H9 (cell line): ENCODE measurements around the gene TOMT. TPM values are rescaled to one million over a fixed set of nuclear protein-coding genes. Genes with fewer than 3 reads are reported as not detected.
A peak's percentile ranks its signal among the peaks of the same experiment; 100 is the strongest.

Experiments used
- DNase-seq: peaks from one replicate; pipeline ENCODE4 v3.0.0-alpha.2; 2017
- H2AFZ ChIP-seq: one replicate; pipeline ENCODE4 v1.6.1; 2013; ENCODE audit warnings: mild to moderate bottlenecking, low read length, control low read depth, moderate library complexity
- H2AK5ac ChIP-seq: 2 replicates; pipeline ENCODE4 v1.6.1; 2013; ENCODE audit warnings: low read length, control low read depth, mixed read lengths; ENCODE audit not compliant: insufficient read length
- H2BK120ac ChIP-seq: one replicate; pipeline ENCODE4 v1.6.1; 2013; ENCODE audit warnings: low read depth, mild to moderate bottlenecking, low read length, control low read depth, inconsistent platforms; ENCODE audit not compliant: poor library complexity, severe bottlenecking
- H2BK12ac ChIP-seq: 2 replicates; pipeline ENCODE4 v1.6.1; 2013; ENCODE audit warnings: low read length, control low read depth, mixed read lengths, low read depth; ENCODE audit not compliant: insufficient read length
- H2BK15ac ChIP-seq: 2 replicates; pipeline ENCODE4 v1.6.1; 2013; ENCODE audit warnings: low read depth, low read length, control low read depth
- H2BK20ac ChIP-seq: one replicate; pipeline ENCODE4 v1.6.1; 2013; ENCODE audit warnings: low read depth, mild to moderate bottlenecking, low read length, control low read depth, inconsistent platforms; ENCODE audit not compliant: poor library complexity, severe bottlenecking
- H2BK5ac ChIP-seq: 2 replicates; pipeline ENCODE4 v1.6.1; 2013; ENCODE audit warnings: low read length, control low read depth, mixed read lengths; ENCODE audit not compliant: insufficient read length
- H3K14ac ChIP-seq: 2 replicates; pipeline ENCODE4 v1.6.1; 2013; ENCODE audit warnings: low read length, control low read depth; ENCODE audit not compliant: insufficient read depth
- H3K18ac ChIP-seq: 2 replicates; pipeline ENCODE4 v1.6.1; 2013; ENCODE audit warnings: low read depth, mild to moderate bottlenecking, mixed read lengths, low read length, control low read depth; ENCODE audit not compliant: insufficient read length
- H3K23ac ChIP-seq: 2 replicates; pipeline ENCODE4 v1.6.1; 2013; ENCODE audit warnings: low read length, control low read depth, mixed read lengths, low read depth; ENCODE audit not compliant: insufficient read length
- H3K23me2 ChIP-seq: 2 replicates; pipeline ENCODE4 v1.6.1; 2013; ENCODE audit warnings: low read depth, mild to moderate bottlenecking, mixed read lengths, low read length, control low read depth; ENCODE audit not compliant: insufficient read length, poor library complexity, severe bottlenecking
- H3K27ac ChIP-seq: 2 replicates; pipeline ENCODE4 v1.5.1; 2013; ENCODE audit warnings: low read length, control low read depth, mixed read lengths, low read depth; ENCODE audit not compliant: insufficient read length
- H3K27me3 ChIP-seq: 2 replicates; pipeline ENCODE4 v1.6.1; 2013; ENCODE audit warnings: low read length, control low read depth, inconsistent platforms; ENCODE audit not compliant: insufficient read depth
- H3K4ac ChIP-seq: 2 replicates; pipeline ENCODE4 v1.6.1; 2013; ENCODE audit warnings: low read depth, mild to moderate bottlenecking, control low read depth, inconsistent platforms, low read length, moderate library complexity
- H3K4me1 ChIP-seq: 2 replicates; pipeline ENCODE4 v1.6.1; 2013; ENCODE audit warnings: low read length, control low read depth, inconsistent platforms; ENCODE audit not compliant: insufficient read depth
- H3K4me2 ChIP-seq: 2 replicates; pipeline ENCODE4 v1.6.1; 2013; ENCODE audit warnings: low read length, control low read depth, mixed read lengths; ENCODE audit not compliant: insufficient read length, insufficient read depth
- H3K56ac ChIP-seq: 2 replicates; pipeline ENCODE4 v1.6.1; 2013; ENCODE audit warnings: low read depth, mild to moderate bottlenecking, mixed read lengths, low read length, control low read depth; ENCODE audit not compliant: insufficient read length
- H3K79me1 ChIP-seq: 2 replicates; pipeline ENCODE4 v1.6.1; 2013; ENCODE audit warnings: low read depth, mild to moderate bottlenecking, moderate library complexity, low read length, control low read depth, inconsistent platforms; ENCODE audit not compliant: insufficient read depth, poor library complexity, severe bottlenecking
- H3K79me2 ChIP-seq: 2 replicates; pipeline ENCODE4 v1.6.1; 2013; ENCODE audit warnings: low read length, control low read depth, inconsistent platforms; ENCODE audit not compliant: insufficient read depth
- H3K9ac ChIP-seq: 2 replicates; pipeline ENCODE4 v1.6.1; 2013; ENCODE audit warnings: low read length, control low read depth, mixed read lengths; ENCODE audit not compliant: insufficient read length; ENCODE audit errors: extremely low read depth
- H3K9me3 ChIP-seq: one replicate; pipeline ENCODE4 v1.6.1; 2013; ENCODE audit warnings: low read depth, low read length, inconsistent platforms; ENCODE audit not compliant: control insufficient read depth
- H3T11ph ChIP-seq: one replicate; pipeline ENCODE4 v1.6.1; 2013; ENCODE audit warnings: mild to moderate bottlenecking, low read length, control low read depth, inconsistent platforms
- H4K20me1 ChIP-seq: one replicate; pipeline ENCODE4 v1.6.1; 2013; ENCODE audit not compliant: control insufficient read depth, insufficient read length, insufficient read depth
- H4K5ac ChIP-seq: 2 replicates; pipeline ENCODE4 v1.6.1; 2013; ENCODE audit warnings: low read depth, mild to moderate bottlenecking, mixed read lengths, low read length, control low read depth; ENCODE audit not compliant: insufficient read length
- H4K8ac ChIP-seq: replicated peaks from 2 replicates; pipeline ENCODE4 v1.6.1; 2013; ENCODE audit warnings: low read length, control low read depth, mixed read lengths, low read depth; ENCODE audit not compliant: insufficient read length
- H4K91ac ChIP-seq: 2 replicates; pipeline ENCODE4 v1.6.1; 2013; ENCODE audit warnings: low read depth, mild to moderate bottlenecking, moderate library complexity, mixed read lengths, low read length, control low read depth; ENCODE audit not compliant: insufficient read length
- H3K27ac Mint-ChIP-seq, 3 experiments: 2 replicates in 2 of 3; 3 replicates in 1 of 3; pipeline ENCODE4 v1.8.0; 2020 to 2021; ENCODE audit warnings: mixed read lengths in 3 of 3, mild to moderate bottlenecking in 1 of 3, moderate library complexity in 1 of 3
- H3K27me3 Mint-ChIP-seq: 2 replicates; pipeline ENCODE4 v1.8.0; 2021; ENCODE audit warnings: low read depth, mild to moderate bottlenecking, moderate library complexity, mixed read lengths
- H3K36me3 Mint-ChIP-seq, 3 experiments: 2 replicates in 2 of 3; 3 replicates in 1 of 3; pipeline ENCODE4 v1.8.0; 2020 to 2021; ENCODE audit warnings: low read depth in 3 of 3, mixed read lengths in 3 of 3; ENCODE audit not compliant: insufficient read depth in 1 of 3
- H3K4me1 Mint-ChIP-seq, 2 experiments: 2 replicates each; pipeline ENCODE4 v1.8.0; 2020; ENCODE audit warnings: mixed read lengths in 2 of 2
- H3K4me3 Mint-ChIP-seq, 2 experiments: 2 replicates in 1 of 2; 3 replicates in 1 of 2; pipeline ENCODE4 v1.8.0; 2020 to 2021; ENCODE audit warnings: mild to moderate bottlenecking in 2 of 2, mixed read lengths in 2 of 2, moderate library complexity in 1 of 2
- H3K9me3 Mint-ChIP-seq, 2 experiments: 2 replicates in 1 of 2; 3 replicates in 1 of 2; pipeline ENCODE4 v1.8.0; 2020; ENCODE audit warnings: mild to moderate bottlenecking in 2 of 2, mixed read lengths in 2 of 2, moderate library complexity in 1 of 2
- total RNA-seq: library from RNA; stranded (reverse); gene quantifications from 2 replicates; pipeline ENCODE4 v1.2.1, GENCODE V29; 2021
- TF ChIP-seq, protein P1 (sequence below): fragments of 200-600 bp; sonication (generic); conservative IDR thresholded peaks from 3 replicates; pipeline ENCODE4 v1.8.0; 2021; ENCODE audit warnings: antibody characterized with exemption, mild to moderate bottlenecking

Gene TOMT
- total RNA-seq, 1 experiment from 2014 or later = not detected

DNA sequence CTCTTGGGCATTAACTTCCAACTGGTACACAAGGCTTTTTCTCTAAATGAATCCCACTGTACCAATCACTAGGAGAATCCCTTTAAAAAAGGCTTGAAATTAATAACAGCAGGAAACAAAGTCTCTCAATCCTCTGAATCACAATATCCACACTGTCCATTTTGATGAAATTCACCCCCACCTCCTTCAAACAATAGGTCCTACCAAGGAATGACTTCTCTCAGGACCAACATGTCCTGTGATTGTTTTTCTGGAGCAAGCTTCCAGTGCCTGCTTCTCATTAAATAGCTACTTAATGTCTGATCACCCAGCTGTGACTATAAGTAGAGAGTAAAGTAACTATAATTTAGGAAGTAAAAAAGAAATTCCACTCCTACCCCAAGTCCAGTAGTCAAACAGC lies 38.5 kb upstream of the TOMT start:
- Histone ChIP-seq H4K20me1 (no peaks in the 10 kb centered on the region), H2BK15ac (no peak overlapping the region), H3K23ac (no peak overlapping the region), H3K14ac (no peak overlapping the region), H4K8ac (no peak overlapping the region), H4K91ac (no peak overlapping the region), H3K18ac (no peak overlapping the region), H3K56ac (no peak overlapping the region), H3K79me2 (peaks cover 2% of the 10 kb centered on the region; the same call in 1 of the 2 replicates), H2AFZ (no peak overlapping the region), H3K27me3 (no peaks in the 10 kb centered on the region), H2BK120ac (no peak overlapping the region), H3T11ph (no peak overlapping the region), H2AK5ac (no peak overlapping the region), H3K4me2 (no peak overlapping the region), H3K9me3 (no peaks in the 10 kb centered on the region), H3K23me2 (no peaks in the 10 kb centered on the region), H4K5ac (no peak overlapping the region), H3K9ac (no peak overlapping the region), H3K4ac (no peak overlapping the region), H3K27ac (no peak overlapping the region), H2BK5ac (no peak overlapping the region), H2BK12ac (no peak overlapping the region), H2BK20ac (no peak overlapping the region), H3K4me1 (peaks cover 3% of the 10 kb centered on the region; the same call in 1 of the 2 replicates), H3K79me1 (peaks cover 4% of the 10 kb centered on the region)
- DNase-seq = no peak
- peaks cover 1 to 26% (median 20%) of the 10 kb centered on the region in 3 experiments; a peak in 5 of 7 replicates for H3K36me3 Mint-ChIP-seq
- TF ChIP-seq, protein P1, sequence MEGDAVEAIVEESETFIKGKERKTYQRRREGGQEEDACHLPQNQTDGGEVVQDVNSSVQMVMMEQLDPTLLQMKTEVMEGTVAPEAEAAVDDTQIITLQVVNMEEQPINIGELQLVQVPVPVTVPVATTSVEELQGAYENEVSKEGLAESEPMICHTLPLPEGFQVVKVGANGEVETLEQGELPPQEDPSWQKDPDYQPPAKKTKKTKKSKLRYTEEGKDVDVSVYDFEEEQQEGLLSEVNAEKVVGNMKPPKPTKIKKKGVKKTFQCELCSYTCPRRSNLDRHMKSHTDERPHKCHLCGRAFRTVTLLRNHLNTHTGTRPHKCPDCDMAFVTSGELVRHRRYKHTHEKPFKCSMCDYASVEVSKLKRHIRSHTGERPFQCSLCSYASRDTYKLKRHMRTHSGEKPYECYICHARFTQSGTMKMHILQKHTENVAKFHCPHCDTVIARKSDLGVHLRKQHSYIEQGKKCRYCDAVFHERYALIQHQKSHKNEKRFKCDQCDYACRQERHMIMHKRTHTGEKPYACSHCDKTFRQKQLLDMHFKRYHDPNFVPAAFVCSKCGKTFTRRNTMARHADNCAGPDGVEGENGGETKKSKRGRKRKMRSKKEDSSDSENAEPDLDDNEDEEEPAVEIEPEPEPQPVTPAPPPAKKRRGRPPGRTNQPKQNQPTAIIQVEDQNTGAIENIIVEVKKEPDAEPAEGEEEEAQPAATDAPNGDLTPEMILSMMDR = no peak
- peaks cover 26 to 31% of the 10 kb centered on the region in 2 experiments for H3K4me1 Mint-ChIP-seq
- no peaks in the 10 kb centered on the region for H3K27me3 Mint-ChIP-seq
- H3K4me3 Mint-ChIP-seq = no peak overlapping the region
- H3K9me3 Mint-ChIP-seq = no peaks in the 10 kb centered on the region
- peak overlapping the region in 1 of 3 experiments; percentile 48; a peak in 1 of 7 replicates for H3K27ac Mint-ChIP-seq
